HG03135 (cell line): ENCODE results near the gene AIF1L.
A peak's percentile ranks its signal among the peaks of the same experiment; 100 is the strongest.
"Not testable (repeated sequence)": the region's sequence is repeated elsewhere in the genome, so short reads cannot be mapped to it uniquely, and the experiment has no call there.

Experiments used
- ATAC-seq: cut with Tn5 transposase; IDR thresholded peaks from one replicate; pipeline ENCODE4 v1.9.1; 2021; ENCODE audit warnings: mild to moderate bottlenecking, moderate library complexity; ENCODE audit not compliant: unreplicated experiment

Gene AIF1L

GRCh38 chr9:131117762-131118145 is 21.4 kb downstream of the AIF1L start:
- no peak for ATAC-seq

GRCh38 chr9:131119600-131119999 is 23.3 kb downstream of the AIF1L start:
- no peak for ATAC-seq

GRCh38 chr9:131120620-131121228 is 24.4 kb downstream of the AIF1L start:
- no peak for ATAC-seq

GRCh38 chr9:131121346-131121745 is 25.0 kb downstream of the AIF1L start:
- no peak for ATAC-seq

- ATAC-seq = no peak
Measured at GRCh38 chr9:131122158-131122557, 25.8 kb downstream of the AIF1L start.

GRCh38 chr9:131125038-131125287 is 28.6 kb downstream of the AIF1L start:
- ATAC-seq = no peak

GRCh38 chr9:131125288-131126058 is 29.1 kb downstream of the AIF1L start, which contains the start of gene NUP214:
Gene NUP214 (plus strand): TSS chr9:131125586. CDS start chr9:131125705, 119 bp downstream.
- ATAC-seq = peak; percentile 96

GRCh38 chr9:131126059-131126426 is 29.7 kb downstream of the AIF1L start:
- ATAC-seq = no peak

- no peak for ATAC-seq
Measured at GRCh38 chr9:131129183-131129582, 32.9 kb downstream of the AIF1L start.

- ATAC-seq = no peak
Measured at GRCh38 chr9:131138676-131139075, 42.3 kb downstream of the AIF1L start.

- no peak for ATAC-seq
Measured at GRCh38 chr9:131140112-131140511, 43.8 kb downstream of the AIF1L start.

GRCh38 chr9:131140550-131140949 is 44.2 kb downstream of the AIF1L start:
- ATAC-seq = no peak

- ATAC-seq = no peak
Measured at GRCh38 chr9:131142160-131142559, 45.8 kb downstream of the AIF1L start.

- ATAC-seq = no peak
Measured at GRCh38 chr9:131144201-131144600, 47.9 kb downstream of the AIF1L start.

- ATAC-seq = no peak
Measured at GRCh38 chr9:131145245-131145644, 48.9 kb downstream of the AIF1L start.

- ATAC-seq = no peak
Measured at GRCh38 chr9:131146186-131146585, 49.9 kb downstream of the AIF1L start.

- ATAC-seq = no peak
Measured at GRCh38 chr9:131148276-131148675, 51.9 kb downstream of the AIF1L start.

GRCh38 chr9:131148966-131149687 is 52.8 kb downstream of the AIF1L start:
- ATAC-seq = no peak

- no peak for ATAC-seq
Measured at GRCh38 chr9:131149688-131150053, 53.3 kb downstream of the AIF1L start.

GRCh38 chr9:131153595-131153994 is 57.3 kb downstream of the AIF1L start:
- no peak for ATAC-seq

GRCh38 chr9:131158673-131159072 is 62.3 kb downstream of the AIF1L start:
- ATAC-seq = not testable (repeated sequence)

GRCh38 chr9:131160416-131161112 is 64.2 kb downstream of the AIF1L start:
- ATAC-seq = no peak
